Aorta (tissue), 5 donors: ENCODE results near the gene PPP1R10. TPM values are rescaled to one million over a fixed set of nuclear protein-coding genes. Genes with fewer than 3 reads are reported as not detected.

Experiments
- ATAC-seq: fragments of 200-7000 bp; cut with Tn5 transposase; one replicate; pipeline ENCODE4 v1.9.1; 2022; ENCODE audit warnings: moderate library complexity; ENCODE audit not compliant: low FRiP score
- DNase-seq, 2 donors: peaks; one replicate each; pipeline ENCODE4 v3.0.0-alpha.2; 2020
- H3K27ac ChIP-seq, 2 donors: one replicate each; pipeline ENCODE4 v1.5.1; 2013; ENCODE audit warnings: low read length in 2 of 2, mild to moderate bottlenecking in 2 of 2, moderate library complexity in 2 of 2, control low read depth in 1 of 2, inconsistent platforms in 1 of 2, low read depth in 1 of 2
- H3K27me3 ChIP-seq, 2 donors: one replicate each; pipeline ENCODE4 v1.6.1; 2013; ENCODE audit warnings: control low read depth in 1 of 2, low read length in 1 of 2, mild to moderate bottlenecking in 1 of 2, moderate library complexity in 1 of 2; ENCODE audit not compliant: insufficient read depth in 2 of 2, control insufficient read depth in 1 of 2
- H3K36me3 ChIP-seq, 2 donors: one replicate each; pipeline ENCODE4 v1.6.1; 2013; ENCODE audit warnings: control low read depth in 1 of 2, low read length in 1 of 2, mild to moderate bottlenecking in 1 of 2; ENCODE audit not compliant: insufficient read depth in 2 of 2, control insufficient read depth in 1 of 2
- H3K4me1 ChIP-seq, 2 donors: one replicate each; pipeline ENCODE4 v1.6.1; 2013; ENCODE audit warnings: low read length in 2 of 2, control low read depth in 1 of 2, mild to moderate bottlenecking in 1 of 2, moderate library complexity in 1 of 2; ENCODE audit not compliant: insufficient read depth in 2 of 2, control insufficient read depth in 1 of 2
- H3K4me3 ChIP-seq, 2 donors: one replicate each; pipeline ENCODE4 v1.5.1; 2013; ENCODE audit warnings: low read length in 2 of 2, control low read depth in 1 of 2, mild to moderate bottlenecking in 1 of 2
- H3K9me3 ChIP-seq: one replicate; pipeline ENCODE4 v1.6.1; 2013; ENCODE audit warnings: mild to moderate bottlenecking, low read length; ENCODE audit not compliant: control insufficient read depth
- WGBS, 2 donors: extraction: QIAGEN DNeasy Blood & Tissue Kit; methylation state at CpG; one replicate each; pipeline ENCODE4 v1.1.7; 2013; 5-methylcytosine and 5-hydroxymethylcytosine counted together
- intact Hi-C, 2 donors: fragments of 100-400 bp; cut with DNase I; formaldehyde crosslinking; loops; one replicate each; pipeline versions ENCODE4 v1.14.2 to v1.15.0; 2022
- polyA plus RNA-seq, 2 donors: library from polyadenylated mRNA; stranded (reverse); fragments of 200-250 nt; gene quantifications; one replicate each; pipeline ENCODE4 v1.2.3, GENCODE V29; 2013
- total RNA-seq, 2 donors: library from RNA; stranded (reverse); fragmentation: NEBNext Ultra II Directional; extraction: Animal tissue kit (Norgen Biotek cat#: 25700); gene quantifications; one replicate each; pipeline ENCODE4 v1.2.1, GENCODE V29; 2021
- donor health status: healthy with polysubstance abuse.
- donor health status: Bipolar disorder and iron deficiency.
- donor health status: DM: no; HTN: no; CAD: no.
- donor health status: DM: no; HTN: no; CAD: no.
- donor health status: DM: yes; HTN: yes; CAD: no.

Gene PPP1R10
- total and polyA plus RNA-seq, 4 donors, result 8.6 to 83.8 (median 41.6) TPM

DNA sequence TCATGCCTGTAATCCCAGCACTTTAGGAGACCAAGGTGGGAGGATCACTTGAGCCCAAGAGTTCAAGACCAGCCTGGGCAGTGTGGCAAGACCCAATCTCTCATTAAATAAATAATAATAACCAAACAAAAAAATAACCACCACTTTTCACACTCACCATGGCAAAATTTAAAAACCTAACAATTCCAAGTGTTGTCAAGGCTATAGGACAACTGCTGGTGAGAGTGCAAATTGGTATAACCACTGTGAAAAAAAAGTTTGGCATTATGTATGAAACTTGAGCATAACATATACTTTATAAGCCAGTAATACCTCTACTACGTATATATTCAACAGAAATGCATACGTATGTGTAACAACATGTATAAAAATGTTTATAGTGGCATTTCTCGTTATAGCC, 56.1 kb downstream of the PPP1R10 start:
- WGBS, 2 donors, result 90 to 94% methylated on average over 3 of the region's 3 CpGs

DNA sequence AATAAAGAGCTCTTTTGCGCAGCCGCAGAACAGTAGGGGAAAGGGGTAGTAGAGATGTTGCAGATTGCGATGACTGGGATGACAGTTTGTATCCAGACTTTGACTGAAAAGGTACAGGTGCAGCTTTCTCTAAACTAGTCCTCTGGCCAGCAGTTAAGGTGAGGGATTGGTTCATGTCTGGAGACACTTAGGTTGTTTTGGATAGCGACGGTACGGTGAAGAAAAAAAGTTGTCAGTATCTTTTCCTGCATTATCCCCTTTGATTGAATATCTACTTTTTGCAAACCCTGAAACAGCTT, 59.4 kb downstream of the PPP1R10 start:
- H3K27me3 ChIP-seq, result no peaks in the 10 kb centered on the region
- H3K36me3 ChIP-seq, result no peaks in the 10 kb centered on the region
- no peak for ATAC-seq
- peak overlapping the region; percentile 5 to 75 for H3K27ac ChIP-seq
- H3K4me1 ChIP-seq, result no peaks in the 10 kb centered on the region
- 2 to 3% methylated on average over 6 of the region's 6 CpGs for WGBS, 2 donors
- H3K9me3 ChIP-seq, result no peaks in the 10 kb centered on the region
- no peak for DNase-seq
- intact Hi-C loops, result loop anchor here in 1 of 2 donors (5.0 kb wide), 2 partner anchors 60 to 165 kb away; partner anchors contain the start of genes MRPS18B, PPP1R10 and TUBB
- peak overlapping the region; percentile 67 to 69 for H3K4me3 ChIP-seq

More for the DNA sequence above, 56.1 kb downstream of the PPP1R10 start:
- Histone ChIP-seq H3K27me3 (no peaks in the 10 kb centered on the region), H3K9me3 (no peaks in the 10 kb centered on the region), H3K4me3 (no peak overlapping the region), H3K4me1 (no peaks in the 10 kb centered on the region), H3K27ac (no peak overlapping the region), H3K36me3 (no peaks in the 10 kb centered on the region)
- ATAC-seq, result no peak
- no peak for DNase-seq
- intact Hi-C loops, result no loop called here

DNA sequence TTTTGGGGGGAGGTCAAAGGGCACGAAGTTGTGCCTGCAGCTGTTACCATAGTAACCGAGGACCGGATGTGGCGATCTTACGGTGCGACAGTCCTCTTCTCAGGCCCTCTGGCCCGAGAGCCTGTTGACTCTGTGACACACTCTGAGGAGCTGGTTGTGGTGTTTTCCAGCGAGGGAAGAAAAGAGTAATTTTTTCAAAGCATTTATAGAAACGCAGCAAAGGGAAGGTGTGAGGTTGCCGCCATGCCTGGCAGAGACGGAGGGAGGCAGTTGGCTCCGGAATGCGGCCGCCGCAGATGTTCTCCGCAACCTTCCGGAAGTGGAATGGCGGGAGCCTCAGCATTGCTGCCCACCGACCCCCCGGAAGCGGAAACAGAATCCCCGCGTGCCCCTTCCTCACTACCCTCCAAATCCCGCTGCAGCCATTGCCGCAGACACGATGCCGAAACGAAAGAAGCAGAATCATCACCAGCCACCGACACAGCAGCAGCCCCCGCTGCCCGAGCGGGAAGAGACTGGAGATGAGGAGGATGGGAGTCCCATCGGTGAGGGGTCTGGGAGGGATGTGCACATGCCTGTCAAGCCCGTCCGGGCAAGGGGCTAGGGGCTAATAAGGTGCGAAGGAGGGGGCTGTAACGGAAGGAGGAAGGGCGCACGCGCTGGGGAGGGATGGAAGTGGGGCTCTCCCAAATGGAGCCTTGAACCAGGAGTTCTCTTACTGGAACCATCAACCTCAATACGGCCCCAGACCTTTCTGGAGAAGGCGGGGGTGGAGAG, 59.9 kb downstream of the PPP1R10 start, which contains the start of gene PRR3:
Gene PRR3 (plus strand): TSS at position 390 of the 777 bp plus-strand sequence. CDS start 50 bp downstream, at position 440.
- peak within 1 kb of the TSS; percentile 67 to 69 for H3K4me3 ChIP-seq
- peak within 1 kb of the TSS; percentile 17 to 75 for H3K27ac ChIP-seq
- intact Hi-C loops, result loop anchor here in 1 of 2 donors (5.0 kb wide), 2 partner anchors 60 to 165 kb away; partner anchors contain the start of genes MRPS18B, PPP1R10 and TUBB
- H3K4me1 ChIP-seq, result no peaks in the 10 kb centered on the region
- H3K36me3 ChIP-seq, result peaks cover 0 to 2% of the 10 kb centered on the region in 2 donors
- H3K9me3 ChIP-seq, result no peaks in the 10 kb centered on the region
- peak; percentile 94 to 96 for DNase-seq
- peak; percentile 93 for ATAC-seq
- no peaks in the 10 kb centered on the region for H3K27me3 ChIP-seq
- 0 to 1% methylated on average over 42 of the region's 42 CpGs for WGBS, 2 donors

DNA sequence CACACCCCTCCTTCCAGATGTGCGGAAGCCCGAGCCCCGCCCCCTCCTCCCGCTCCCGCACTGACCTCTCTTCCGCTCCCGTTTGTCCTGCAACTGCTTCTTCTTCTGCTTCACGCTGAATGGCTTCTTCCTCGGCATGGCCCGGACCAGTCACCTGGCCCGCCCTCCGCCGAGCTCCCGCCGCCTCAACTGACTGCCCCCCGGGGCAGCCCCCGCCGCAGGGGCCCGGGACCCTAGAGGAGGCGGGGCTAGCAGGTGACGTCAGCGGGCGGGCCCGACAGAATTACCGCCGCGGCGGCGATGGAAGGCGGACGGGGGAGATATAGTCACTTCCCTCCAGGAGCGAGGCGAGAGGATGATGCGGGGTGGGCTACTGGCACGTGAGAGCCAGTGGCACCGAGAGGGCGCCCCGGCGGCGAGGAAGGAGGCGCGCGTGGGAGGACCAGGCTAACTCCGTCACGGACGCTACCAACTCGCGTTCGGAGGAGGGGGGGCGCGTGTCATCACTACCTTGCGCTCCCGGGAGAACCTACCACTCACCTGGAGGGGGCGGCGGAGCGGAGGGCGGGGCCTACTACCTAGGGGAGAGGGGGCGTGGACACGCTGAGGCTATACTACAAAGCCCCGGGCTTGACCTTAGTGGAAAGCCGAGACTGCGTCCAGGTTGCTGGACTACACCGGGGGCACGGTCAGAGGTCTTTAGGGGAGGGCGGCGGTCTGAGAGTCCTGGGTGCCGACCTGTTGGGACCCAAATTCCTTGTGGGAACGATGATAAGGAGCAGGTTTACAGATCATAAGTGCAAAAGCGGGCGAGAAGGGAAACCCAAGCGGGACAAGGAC, 60.8 kb downstream of the PPP1R10 start, which contains the start of gene GNL1:
Gene GNL1 (minus strand): TSS at position 424 of the 840 bp plus-strand sequence. CDS start 286 bp downstream, at position 138.
- ATAC-seq, result peak; percentile 93
- H3K4me3 ChIP-seq, result peak within 1 kb of the TSS; percentile 67 to 69
- 1% methylated on average over 57 to 71 of the region's 71 CpGs for WGBS, 2 donors
- intact Hi-C loops, result loop anchor here in 1 of 2 donors (5.0 kb wide), 2 partner anchors 61 to 166 kb away; partner anchors contain the start of genes MRPS18B, PPP1R10 and TUBB
- H3K36me3 ChIP-seq, result peaks cover 0 to 2% of the 10 kb centered on the region in 2 donors
- no peaks in the 10 kb centered on the region for H3K4me1 ChIP-seq
- DNase-seq, result peak; percentile 96 to 97
- no peaks in the 10 kb centered on the region for H3K9me3 ChIP-seq
- no peaks in the 10 kb centered on the region for H3K27me3 ChIP-seq
- H3K27ac ChIP-seq, result peak within 1 kb of the TSS; percentile 17 to 75

DNA sequence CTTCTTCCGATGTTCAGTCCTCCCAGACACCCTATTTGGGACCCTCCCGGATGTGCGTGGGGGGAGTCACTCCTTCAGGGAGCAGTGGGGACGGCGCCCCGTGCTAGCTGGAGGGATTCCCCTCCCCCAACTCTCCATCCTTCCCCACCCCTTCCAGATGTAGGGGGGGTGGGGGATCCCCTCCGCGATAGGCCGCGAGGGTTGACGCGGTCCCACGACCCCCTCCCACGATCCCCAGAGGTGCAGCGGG, 61.3 kb downstream of the PPP1R10 start:
- H3K27ac ChIP-seq, result peak overlapping the region; percentile 17 to 75
- no peak for ATAC-seq
- no peaks in the 10 kb centered on the region for H3K9me3 ChIP-seq
- H3K27me3 ChIP-seq, result no peaks in the 10 kb centered on the region
- H3K36me3 ChIP-seq, result peaks cover 0 to 2% of the 10 kb centered on the region in 2 donors
- peak overlapping the region; percentile 61 to 69 for H3K4me3 ChIP-seq
- WGBS, 2 donors, result 0 to 1% methylated on average over 6 to 15 of the region's 15 CpGs
- H3K4me1 ChIP-seq, result no peaks in the 10 kb centered on the region
- no peak for DNase-seq
- intact Hi-C loops, result loop anchor here in 1 of 2 donors (5.0 kb wide), 2 partner anchors 62 to 167 kb away; partner anchors contain the start of genes MRPS18B, PPP1R10 and TUBB

DNA sequence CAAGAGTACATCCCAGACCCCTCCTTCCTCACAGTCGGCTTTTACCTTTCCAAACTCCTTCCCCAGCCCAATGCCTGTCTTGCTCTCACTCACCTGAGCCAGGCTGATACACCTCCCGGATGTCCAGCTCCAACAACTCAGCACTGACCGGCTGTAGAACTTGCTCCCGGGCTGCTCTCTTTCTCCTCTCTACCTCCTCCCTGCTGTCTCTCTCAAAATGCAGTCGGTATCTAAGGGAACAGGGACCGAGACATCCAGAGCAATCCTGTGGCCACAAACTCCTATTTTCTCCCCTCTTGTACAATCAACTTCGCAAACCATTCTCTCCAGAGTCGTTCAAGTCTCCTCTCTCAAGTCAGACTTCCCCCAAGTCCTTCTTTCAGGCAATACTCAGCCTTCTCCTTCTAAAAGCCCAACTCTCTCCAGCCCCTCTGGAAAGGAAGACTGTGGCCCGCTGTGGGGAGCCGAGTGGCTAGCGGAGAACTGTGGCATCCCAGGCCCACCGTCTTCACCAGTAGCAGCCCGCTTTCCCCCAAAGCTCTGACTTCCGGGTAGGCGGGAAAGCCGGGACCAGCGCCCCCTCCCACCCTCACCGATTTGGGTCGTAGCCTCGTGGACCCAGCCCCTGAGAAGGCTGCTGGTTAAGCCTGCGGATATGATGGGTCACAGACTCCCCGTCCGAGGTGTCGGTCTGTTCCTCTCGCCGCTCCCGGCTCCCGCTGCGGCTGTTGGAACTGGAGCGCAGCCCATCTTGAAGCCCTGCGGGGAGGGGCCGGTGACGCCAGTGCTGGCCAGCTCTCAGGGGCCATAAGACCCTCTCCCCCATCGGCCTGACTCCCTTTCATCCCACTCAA, 61.9 kb downstream of the PPP1R10 start:
- peaks cover 0 to 2% of the 10 kb centered on the region in 2 donors for H3K36me3 ChIP-seq
- intact Hi-C loops, result loop anchor here in 1 of 2 donors (5.0 kb wide), 2 partner anchors 62 to 167 kb away; partner anchors contain the start of genes MRPS18B, PPP1R10 and TUBB
- H3K4me1 ChIP-seq, result no peaks in the 10 kb centered on the region
- H3K4me3 ChIP-seq, result peak overlapping the region; percentile 61 to 69
- WGBS, 2 donors, result 5% methylated on average over 34 of the region's 34 CpGs
- peak; percentile 71 to 89 for DNase-seq
- no peaks in the 10 kb centered on the region for H3K9me3 ChIP-seq
- peak; percentile 27 for ATAC-seq
- H3K27me3 ChIP-seq, result no peaks in the 10 kb centered on the region
- H3K27ac ChIP-seq, result peak overlapping the region; percentile 17 to 75

DNA sequence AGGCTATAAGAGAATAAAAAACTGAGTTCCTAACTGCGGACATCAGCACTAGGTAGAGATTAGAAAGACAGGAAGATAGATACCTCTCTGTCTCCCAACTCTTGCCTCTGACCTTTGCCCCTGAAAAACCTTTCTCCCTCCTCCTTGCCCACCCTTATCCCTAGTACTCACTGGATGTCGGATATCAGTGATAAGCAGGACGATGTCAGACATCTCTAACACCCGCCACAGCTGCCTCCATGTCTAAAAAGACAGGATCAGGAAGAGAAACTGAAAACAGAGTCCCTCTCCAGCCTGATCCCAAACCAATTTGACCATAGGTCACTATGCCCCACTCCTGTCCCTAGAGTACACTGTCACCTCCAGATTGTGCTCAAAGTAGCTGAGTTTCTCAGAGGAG, 62.6 kb downstream of the PPP1R10 start:
- no peak overlapping the region for H3K27ac ChIP-seq
- DNase-seq (no peak), ATAC-seq (no peak)
- peaks cover 0 to 2% of the 10 kb centered on the region in 2 donors for H3K36me3 ChIP-seq
- H3K27me3 ChIP-seq, result no peaks in the 10 kb centered on the region
- WGBS, 2 donors, result 87 to 89% methylated on average over 4 of the region's 4 CpGs
- no peaks in the 10 kb centered on the region for H3K9me3 ChIP-seq
- intact Hi-C loops, result no loop called here
- H3K4me3 ChIP-seq, result no peak overlapping the region
- H3K4me1 ChIP-seq, result no peaks in the 10 kb centered on the region
